ENCODE data around the gene CRYBA2. TPM values are rescaled to one million over a fixed set of nuclear protein-coding genes. Genes with fewer than 3 reads are reported as not detected.

The CRYBA2 gene
- total RNA-seq, 1 donor: not detected

GRCh38 chr2:218956039-218956438, 37.2 kb downstream of the CRYBA2 start:
- H3K4me2 ChIP-seq (ENCODE audit: insufficient read depth, low read length): no peak overlapping the region
- H2AFZ ChIP-seq (ENCODE audit: low read length): no peak overlapping the region
- peaks cover 55% of the 10 kb centered on the region for H3K27me3 ChIP-seq (ENCODE audit: insufficient read depth, low read length)
- TF ChIP-seq CTCF (IDR thresholded peaks at IDR 0.05; ENCODE audit: extremely low read depth, low read depth, low read length): no peak
- H3K4me3 ChIP-seq (ENCODE audit: insufficient read depth, low read length): no peak overlapping the region
- no peaks in the 10 kb centered on the region for H3K79me2 ChIP-seq (ENCODE audit: insufficient read depth, low read length)
- no peaks in the 10 kb centered on the region for H3K9me3 ChIP-seq (ENCODE audit: low read depth, low read length)
- H3K36me3 ChIP-seq (ENCODE audit: insufficient read depth, low read length): no peaks in the 10 kb centered on the region
- DNase-seq (ENCODE audit: insufficient read length, low spot score, missing footprints): peak; percentile 81
- no peak overlapping the region for H3K27ac ChIP-seq (ENCODE audit: low read depth, low read length)
- H4K20me1 ChIP-seq (ENCODE audit: insufficient read depth, low read length): no peaks in the 10 kb centered on the region
- H3K4me1 ChIP-seq (ENCODE audit: insufficient read depth, low read length): no peaks in the 10 kb centered on the region

- Histone ChIP-seq H3K27ac (ENCODE audit: low read depth, low read length) (no peak overlapping the region), H3K9me3 (ENCODE audit: low read depth, low read length) (no peaks in the 10 kb centered on the region), H4K20me1 (ENCODE audit: insufficient read depth, low read length) (no peaks in the 10 kb centered on the region), H3K79me2 (ENCODE audit: insufficient read depth, low read length) (no peaks in the 10 kb centered on the region), H3K27me3 (ENCODE audit: insufficient read depth, low read length) (peaks cover 45% of the 10 kb centered on the region), H2AFZ (ENCODE audit: low read length) (no peak overlapping the region), H3K4me2 (ENCODE audit: insufficient read depth, low read length) (no peak overlapping the region), H3K36me3 (ENCODE audit: insufficient read depth, low read length) (no peaks in the 10 kb centered on the region), H3K4me3 (ENCODE audit: insufficient read depth, low read length) (no peak overlapping the region), H3K4me1 (ENCODE audit: insufficient read depth, low read length) (no peaks in the 10 kb centered on the region)
- no peak for TF ChIP-seq CTCF (IDR thresholded peaks at IDR 0.05; ENCODE audit: extremely low read depth, low read depth, low read length)
- no peak for DNase-seq (ENCODE audit: insufficient read length, low spot score, missing footprints)
Observed at GRCh38 chr2:218954541-218955300, 38.5 kb downstream of the CRYBA2 start.

GRCh38 chr2:218953366-218953954, 39.8 kb downstream of the CRYBA2 start:
- no peaks in the 10 kb centered on the region for H4K20me1 ChIP-seq (ENCODE audit: insufficient read depth, low read length)
- H3K36me3 ChIP-seq (ENCODE audit: insufficient read depth, low read length): no peaks in the 10 kb centered on the region
- no peak overlapping the region for H3K27ac ChIP-seq (ENCODE audit: low read depth, low read length)

More at GRCh38 chr2:218953366-218953954, 39.8 kb downstream of the CRYBA2 start:
- DNase-seq (ENCODE audit: insufficient read length, low spot score, missing footprints): no peak
- Histone ChIP-seq H3K4me3 (ENCODE audit: insufficient read depth, low read length) (no peak overlapping the region), H3K4me2 (ENCODE audit: insufficient read depth, low read length) (no peak overlapping the region), H3K79me2 (ENCODE audit: insufficient read depth, low read length) (no peaks in the 10 kb centered on the region), H2AFZ (ENCODE audit: low read length) (no peak overlapping the region), H3K27me3 (ENCODE audit: insufficient read depth, low read length) (peaks cover 39% of the 10 kb centered on the region), H3K9me3 (ENCODE audit: low read depth, low read length) (no peaks in the 10 kb centered on the region), H3K4me1 (ENCODE audit: insufficient read depth, low read length) (no peaks in the 10 kb centered on the region)
- no peak for TF ChIP-seq CTCF (IDR thresholded peaks at IDR 0.05; ENCODE audit: extremely low read depth, low read depth, low read length)
